Measurements from ENCODE around the gene SEMA4G.
A peak's percentile ranks its signal among the peaks of the same experiment; 100 is the strongest.

Gene SEMA4G

GRCh38 chr10:100969187-100970075 lies at the start of gene SEMA4G:
Gene SEMA4G, plus strand, starts transcription at chr10:100969504. Its CDS starts 3,409 bp downstream, at chr10:100972913.
- TF ChIP-seq, protein P1, sequence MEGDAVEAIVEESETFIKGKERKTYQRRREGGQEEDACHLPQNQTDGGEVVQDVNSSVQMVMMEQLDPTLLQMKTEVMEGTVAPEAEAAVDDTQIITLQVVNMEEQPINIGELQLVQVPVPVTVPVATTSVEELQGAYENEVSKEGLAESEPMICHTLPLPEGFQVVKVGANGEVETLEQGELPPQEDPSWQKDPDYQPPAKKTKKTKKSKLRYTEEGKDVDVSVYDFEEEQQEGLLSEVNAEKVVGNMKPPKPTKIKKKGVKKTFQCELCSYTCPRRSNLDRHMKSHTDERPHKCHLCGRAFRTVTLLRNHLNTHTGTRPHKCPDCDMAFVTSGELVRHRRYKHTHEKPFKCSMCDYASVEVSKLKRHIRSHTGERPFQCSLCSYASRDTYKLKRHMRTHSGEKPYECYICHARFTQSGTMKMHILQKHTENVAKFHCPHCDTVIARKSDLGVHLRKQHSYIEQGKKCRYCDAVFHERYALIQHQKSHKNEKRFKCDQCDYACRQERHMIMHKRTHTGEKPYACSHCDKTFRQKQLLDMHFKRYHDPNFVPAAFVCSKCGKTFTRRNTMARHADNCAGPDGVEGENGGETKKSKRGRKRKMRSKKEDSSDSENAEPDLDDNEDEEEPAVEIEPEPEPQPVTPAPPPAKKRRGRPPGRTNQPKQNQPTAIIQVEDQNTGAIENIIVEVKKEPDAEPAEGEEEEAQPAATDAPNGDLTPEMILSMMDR (conservative IDR thresholded peaks at IDR 0.05), result peak; percentile 40
- TF ChIP-seq ZFX (IDR thresholded peaks at IDR 0.05), result no peak
- H3K27ac ChIP-seq, result no peak within 1 kb of the TSS

DNA sequence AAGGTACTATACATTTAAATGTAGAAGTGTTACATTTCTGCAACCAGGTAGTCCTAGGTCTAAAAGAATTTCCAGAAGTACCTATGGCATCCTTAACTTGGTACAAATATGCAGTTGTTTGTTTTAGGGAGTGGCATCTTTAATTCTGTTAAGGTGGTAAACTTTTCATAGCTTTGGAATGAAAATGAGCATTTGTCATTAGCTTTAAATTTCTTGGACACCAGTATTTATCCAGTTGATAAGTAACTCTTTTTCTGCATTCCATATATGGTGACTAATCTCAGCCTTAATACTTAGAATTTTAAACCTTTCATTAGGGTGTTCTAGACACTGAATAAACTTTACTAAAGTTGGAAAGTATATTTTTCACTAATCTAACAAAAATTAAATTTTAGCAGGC lies 45.7 kb upstream of the SEMA4G start:
- H3K27ac ChIP-seq, result no peak overlapping the region
- TF ChIP-seq, protein P1 (conservative IDR thresholded peaks at IDR 0.05), result no peak
- no peak for TF ChIP-seq ZFX (IDR thresholded peaks at IDR 0.05)

GRCh38 chr10:100927266-100927665 lies 42.0 kb upstream of the SEMA4G start:
- TF ChIP-seq, protein P1 (conservative IDR thresholded peaks at IDR 0.05), result no peak
- TF ChIP-seq ZFX (IDR thresholded peaks at IDR 0.05), result no peak
- no peak overlapping the region for H3K27ac ChIP-seq

DNA sequence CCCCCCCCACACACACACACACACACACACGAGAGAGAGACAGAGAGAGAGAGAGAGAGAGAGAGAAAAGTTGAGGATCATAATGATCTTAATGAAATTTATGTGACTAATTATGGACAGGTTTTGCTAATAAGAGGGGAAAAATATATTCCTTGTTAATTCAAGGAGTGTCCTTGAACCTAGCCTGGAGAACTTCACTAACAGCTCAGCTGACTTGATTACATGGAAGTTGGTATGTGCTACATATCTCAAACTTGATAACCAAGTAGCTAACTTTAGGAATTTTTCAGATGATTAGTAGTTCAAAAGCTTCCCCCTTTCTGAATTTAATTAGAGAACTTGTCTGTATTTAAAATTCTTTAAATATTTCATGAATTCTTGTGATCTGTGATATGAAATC lies 41.3 kb upstream of the SEMA4G start:
- H3K27ac ChIP-seq, result no peak overlapping the region
- TF ChIP-seq, protein P1 (conservative IDR thresholded peaks at IDR 0.05), result no peak
- no peak for TF ChIP-seq ZFX (IDR thresholded peaks at IDR 0.05)

DNA sequence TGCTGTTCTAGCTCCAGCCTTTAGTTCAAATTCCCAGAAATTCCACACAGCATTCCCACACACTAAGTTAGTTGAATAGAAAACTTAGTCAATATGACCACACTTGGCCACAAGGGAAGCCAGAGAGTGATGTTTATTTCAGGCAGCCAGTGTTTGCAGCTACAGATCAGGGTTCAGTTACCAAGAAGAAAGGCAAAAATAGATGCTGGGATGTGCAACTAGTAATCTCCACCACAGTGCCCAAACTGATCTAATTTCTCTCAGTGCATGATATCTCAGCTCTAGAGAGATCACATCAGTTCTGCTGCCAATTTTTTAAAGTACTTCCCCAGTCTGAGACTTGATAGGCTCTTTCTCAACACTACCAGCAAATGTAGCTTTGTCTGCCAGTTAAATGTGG lies 38.9 kb upstream of the SEMA4G start:
- no peak for TF ChIP-seq ZFX (IDR thresholded peaks at IDR 0.05)
- TF ChIP-seq, protein P1 (conservative IDR thresholded peaks at IDR 0.05), result no peak
- H3K27ac ChIP-seq, result no peak overlapping the region

- TF ChIP-seq, protein P1 (conservative IDR thresholded peaks at IDR 0.05), result peak; percentile 63
- no peak for TF ChIP-seq ZFX (IDR thresholded peaks at IDR 0.05)
- no peak overlapping the region for H3K27ac ChIP-seq
These were observed 35.1 kb upstream of the SEMA4G start for GRCh38 chr10:100934084-100934659.

DNA sequence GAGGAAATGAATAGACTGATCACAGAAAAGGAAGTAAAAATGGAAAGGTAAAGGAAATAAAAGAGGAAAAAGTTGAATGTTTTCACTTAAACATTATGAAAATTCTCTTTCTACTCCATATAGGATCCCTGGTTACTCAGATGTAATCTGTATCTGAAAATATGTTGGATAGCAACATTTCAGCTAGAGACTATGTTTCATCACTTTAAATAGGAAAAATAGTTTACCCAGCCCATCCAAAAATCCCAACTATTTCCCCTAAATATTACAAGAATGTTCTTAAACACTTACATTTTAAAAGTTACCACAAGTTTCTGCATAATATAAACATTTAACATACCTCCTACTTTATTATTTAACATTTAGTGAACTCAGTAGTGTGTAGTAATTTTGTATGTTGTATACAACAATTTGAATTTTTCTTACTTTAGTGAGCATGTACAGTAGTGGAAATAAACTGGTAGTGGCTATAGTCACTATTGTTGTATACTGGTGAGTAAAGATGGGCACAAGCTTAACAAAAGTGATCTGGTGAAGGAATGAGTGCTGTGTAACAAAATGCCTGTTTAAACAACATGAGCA lies 29.4 kb upstream of the SEMA4G start:
- TF ChIP-seq, protein P1 (conservative IDR thresholded peaks at IDR 0.05), result no peak
- TF ChIP-seq ZFX (IDR thresholded peaks at IDR 0.05), result no peak
- H3K27ac ChIP-seq, result no peak overlapping the region

Data from C4-2B (cell line).